Body of pancreas (tissue), 4 donors: Measurements from ENCODE around the gene FAM135A.
"Not testable (repeated sequence)": the region's sequence is repeated elsewhere in the genome, so short reads cannot be mapped to it uniquely, and the experiment has no call there.

ENCODE experiments used
- CTCF ChIP-seq, 7 experiments: fragments of 450-650 bp in 4 of 7; fragments of 200-600 bp in 3 of 7; sonication (generic) in 3 of 7; IDR thresholded peaks; one replicate each; pipeline ENCODE4 v1.5.1; 2016 to 2019; ENCODE audit warnings: antibody characterized with exemption in 7 of 7
- POLR2A ChIP-seq, 3 donors: fragments of 450-650 bp; IDR thresholded peaks; one replicate each; pipeline ENCODE4 v1.6.1; 2016; ENCODE audit warnings: antibody characterized with exemption in 3 of 3, mild to moderate bottlenecking in 2 of 3

GRCh38 chr6:70552286-70552940 is 139.1 kb downstream of the FAM135A start:
- TF ChIP-seq POLR2A, CTCF (IDR thresholded peaks at IDR 0.05): not testable (repeated sequence)
